ENCODE data around the gene NEAT1. TPM values are rescaled to one million over a fixed set of nuclear protein-coding genes. Genes with fewer than 3 reads are reported as not detected.

NEAT1 gene
- total RNA-seq, 1 experiment from 2014 or later: 938 TPM

DNA sequence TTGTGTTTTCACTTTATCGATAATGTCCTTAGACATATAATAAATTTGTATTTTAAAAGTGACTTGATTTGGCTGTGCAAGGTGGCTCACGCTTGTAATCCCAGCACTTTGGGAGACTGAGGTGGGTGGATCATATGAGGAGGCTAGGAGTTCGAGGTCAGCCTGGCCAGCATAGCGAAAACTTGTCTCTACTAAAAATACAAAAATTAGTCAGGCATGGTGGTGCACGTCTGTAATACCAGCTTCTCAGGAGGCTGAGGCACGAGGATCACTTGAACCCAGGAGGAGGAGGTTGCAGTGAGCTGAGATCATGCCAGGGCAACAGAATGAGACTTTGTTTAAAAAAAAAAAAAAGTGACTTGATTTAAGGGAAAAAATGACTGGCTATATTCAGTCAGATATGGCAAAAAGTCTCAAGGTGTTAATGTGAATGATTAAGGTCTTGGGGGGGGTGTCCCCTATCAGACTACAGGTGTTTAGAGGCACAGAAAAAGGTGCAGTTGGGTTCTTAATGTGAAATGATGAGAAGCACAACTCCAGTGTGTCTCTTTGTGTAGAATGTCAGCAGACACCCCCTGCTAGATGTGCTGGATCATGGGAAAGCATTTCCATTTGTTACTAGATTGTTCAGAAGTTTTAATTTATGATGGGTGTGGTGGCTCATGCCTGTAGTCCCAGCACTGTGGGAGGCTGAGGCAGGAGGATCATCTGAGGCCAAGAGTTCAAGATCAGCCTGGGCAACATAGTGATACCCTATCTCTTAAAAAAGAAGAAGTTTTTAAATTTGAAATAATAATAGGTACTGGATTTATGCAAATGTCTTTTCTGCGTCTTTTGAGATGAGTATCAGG, 17.0 kb downstream of the NEAT1 start:
- Histone ChIP-seq H3K79me2 (ENCODE audit: low read depth) (peaks cover 81% of the 10 kb centered on the region), H3K4me2 (no peak overlapping the region), H3K9me3 (ENCODE audit: insufficient read depth, low read depth) (no peaks in the 10 kb centered on the region), H3K9me2 (ENCODE audit: insufficient read depth) (no peaks in the 10 kb centered on the region), H3K27ac (peak overlapping the region; percentile 7), H3K27me3 (ENCODE audit: insufficient read depth, low read depth) (no peaks in the 10 kb centered on the region), H3K4me3 (no peak overlapping the region), H3K4me1 (replicated peaks; ENCODE audit: insufficient read depth) (peaks cover 50% of the 10 kb centered on the region), H3F3A (ENCODE audit: insufficient read depth, low read depth) (peaks cover 98% of the 10 kb centered on the region), H2AFZ (no peak overlapping the region), H3K36me3 (ENCODE audit: low read depth) (peaks cover 54% of the 10 kb centered on the region), H4K20me1 (ENCODE audit: insufficient read depth) (peaks cover 85% of the 10 kb centered on the region)
- peak in 1 of 2 experiments; percentile 13 for DNase-seq
- intact Hi-C loops (cut with micrococcal nuclease; ENCODE audit: unreplicated experiment): no loop called here
- TSS peak; percentile 7 for BruUV-seq (replicated peaks)
- TF ChIP-seq, protein P1, sequence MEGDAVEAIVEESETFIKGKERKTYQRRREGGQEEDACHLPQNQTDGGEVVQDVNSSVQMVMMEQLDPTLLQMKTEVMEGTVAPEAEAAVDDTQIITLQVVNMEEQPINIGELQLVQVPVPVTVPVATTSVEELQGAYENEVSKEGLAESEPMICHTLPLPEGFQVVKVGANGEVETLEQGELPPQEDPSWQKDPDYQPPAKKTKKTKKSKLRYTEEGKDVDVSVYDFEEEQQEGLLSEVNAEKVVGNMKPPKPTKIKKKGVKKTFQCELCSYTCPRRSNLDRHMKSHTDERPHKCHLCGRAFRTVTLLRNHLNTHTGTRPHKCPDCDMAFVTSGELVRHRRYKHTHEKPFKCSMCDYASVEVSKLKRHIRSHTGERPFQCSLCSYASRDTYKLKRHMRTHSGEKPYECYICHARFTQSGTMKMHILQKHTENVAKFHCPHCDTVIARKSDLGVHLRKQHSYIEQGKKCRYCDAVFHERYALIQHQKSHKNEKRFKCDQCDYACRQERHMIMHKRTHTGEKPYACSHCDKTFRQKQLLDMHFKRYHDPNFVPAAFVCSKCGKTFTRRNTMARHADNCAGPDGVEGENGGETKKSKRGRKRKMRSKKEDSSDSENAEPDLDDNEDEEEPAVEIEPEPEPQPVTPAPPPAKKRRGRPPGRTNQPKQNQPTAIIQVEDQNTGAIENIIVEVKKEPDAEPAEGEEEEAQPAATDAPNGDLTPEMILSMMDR (conservative IDR thresholded peaks at IDR 0.05): no peak
- no peak for TF ChIP-seq EZH2 (IDR thresholded peaks at IDR 0.05; ENCODE audit: low read depth)
- CTCF ChIA-PET: interaction anchor here (0.6 kb wide), 1 partner anchor 72 kb away, joined by 3 read pairs; no protein-coding TSS in a partner anchor
- POLR2A ChIA-PET (ENCODE audit: unreplicated experiment): interaction anchor here (0.5 to 0.7 kb wide), 2 partner anchors 9 to 35 kb away, joined by 3 to 18 read pairs; no protein-coding TSS in a partner anchor

DNA sequence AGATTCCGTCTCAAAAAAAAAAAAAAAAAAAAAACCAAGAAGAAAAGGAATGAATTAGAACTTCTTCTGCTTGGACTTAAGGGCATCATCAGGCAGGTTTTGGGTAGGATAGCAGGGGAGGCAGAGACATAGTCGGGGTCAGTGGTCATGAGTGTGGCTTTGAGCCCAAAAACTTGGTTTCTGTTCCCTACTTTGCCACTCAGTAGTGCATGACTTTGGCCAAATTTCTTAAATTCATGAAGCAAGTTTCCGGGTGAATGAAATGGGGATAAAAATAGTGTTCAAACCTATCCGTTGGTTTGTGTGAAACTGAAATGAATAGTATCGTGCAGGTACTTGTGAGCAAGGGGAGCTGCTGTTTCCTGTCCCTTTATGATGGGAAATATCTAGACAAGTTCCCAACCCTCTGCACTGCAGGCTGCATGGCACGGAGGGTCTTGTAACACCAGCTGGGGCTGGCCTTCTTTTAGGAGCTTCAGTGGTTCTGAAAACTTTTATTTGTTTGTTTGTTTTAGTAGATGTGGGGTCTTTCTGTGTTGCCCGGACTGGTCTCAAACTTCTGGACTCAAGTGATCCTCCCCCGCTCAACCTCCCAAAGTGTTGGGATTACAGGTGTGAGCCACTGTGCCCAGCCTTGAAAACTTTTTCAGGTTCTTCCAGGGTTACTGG, 18.4 kb downstream of the NEAT1 start:
- H3K36me3 ChIP-seq (ENCODE audit: low read depth): peaks cover 43% of the 10 kb centered on the region
- no peaks in the 10 kb centered on the region for H3K9me3 ChIP-seq (ENCODE audit: insufficient read depth, low read depth)
- no peak overlapping the region for H3K4me3 ChIP-seq
- H3K9me2 ChIP-seq (ENCODE audit: insufficient read depth): no peaks in the 10 kb centered on the region
- H3K4me1 ChIP-seq (replicated peaks; ENCODE audit: insufficient read depth): peaks cover 50% of the 10 kb centered on the region
- TF ChIP-seq EZH2 (IDR thresholded peaks at IDR 0.05; ENCODE audit: low read depth): no peak
- TF ChIP-seq, protein P1 (conservative IDR thresholded peaks at IDR 0.05): no peak
- H3K27me3 ChIP-seq (ENCODE audit: insufficient read depth, low read depth): no peaks in the 10 kb centered on the region
- intact Hi-C loops (cut with micrococcal nuclease; ENCODE audit: unreplicated experiment): no loop called here
- peaks cover 98% of the 10 kb centered on the region for H3F3A ChIP-seq (ENCODE audit: insufficient read depth, low read depth)
- ChIA-PET CTCF (no interaction called here), POLR2A (ENCODE audit: unreplicated experiment) (interaction anchor here (0.6 to 0.7 kb wide), 2 partner anchors 18 to 444 kb away, joined by 4 to 6 read pairs; partner anchors contain the start of gene NEAT1)
- peak; percentile 22 to 35 for DNase-seq
- H3K27ac ChIP-seq: peak overlapping the region; percentile 64
- H4K20me1 ChIP-seq (ENCODE audit: insufficient read depth): peaks cover 76% of the 10 kb centered on the region
- H2AFZ ChIP-seq: no peak overlapping the region
- peak overlapping the region; percentile 10; the same call in 1 of the 2 replicates for H3K4me2 ChIP-seq
- peaks cover 66% of the 10 kb centered on the region for H3K79me2 ChIP-seq (ENCODE audit: low read depth)
- BruUV-seq (replicated peaks): no TSS peak

DNA sequence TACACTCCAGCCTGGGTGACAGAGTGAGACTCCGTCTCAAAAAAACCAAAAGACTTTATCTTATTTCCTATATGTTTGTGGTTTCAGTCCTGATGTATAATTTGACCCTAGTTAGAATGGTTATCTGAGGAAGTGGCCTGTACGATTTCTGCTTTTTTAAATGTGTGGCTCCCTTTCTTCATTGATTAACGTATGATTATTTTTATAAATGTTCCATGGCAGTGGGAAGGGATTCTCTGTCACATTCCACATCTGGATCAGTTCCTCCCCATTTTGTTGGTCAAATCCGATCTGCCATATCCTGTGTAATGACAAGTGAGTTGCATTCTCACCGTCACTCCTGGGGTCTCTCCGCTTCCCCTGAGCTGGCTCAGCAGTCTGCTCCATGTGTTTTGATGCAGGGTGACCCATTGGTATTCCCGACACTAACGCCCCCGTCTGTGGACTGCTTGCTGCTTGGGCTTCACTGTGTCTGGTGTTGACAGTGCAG, 20.3 kb downstream of the NEAT1 start:
- Histone ChIP-seq H3F3A (ENCODE audit: insufficient read depth, low read depth) (peaks cover 100% of the 10 kb centered on the region), H3K36me3 (ENCODE audit: low read depth) (peaks cover 28% of the 10 kb centered on the region), H3K4me3 (no peak overlapping the region), H3K27ac (peak overlapping the region; percentile 64), H3K9me2 (ENCODE audit: insufficient read depth) (no peaks in the 10 kb centered on the region), H3K79me2 (ENCODE audit: low read depth) (peaks cover 50% of the 10 kb centered on the region), H3K4me2 (peak overlapping the region; percentile 49; the same call in 1 of the 2 replicates), H3K4me1 (replicated peaks; ENCODE audit: insufficient read depth) (peaks cover 50% of the 10 kb centered on the region), H3K9me3 (ENCODE audit: insufficient read depth, low read depth) (no peaks in the 10 kb centered on the region), H2AFZ (no peak overlapping the region), H3K27me3 (ENCODE audit: insufficient read depth, low read depth) (no peaks in the 10 kb centered on the region), H4K20me1 (ENCODE audit: insufficient read depth) (peaks cover 60% of the 10 kb centered on the region)
- TF ChIP-seq, protein P1 (conservative IDR thresholded peaks at IDR 0.05): no peak
- no peak for TF ChIP-seq EZH2 (IDR thresholded peaks at IDR 0.05; ENCODE audit: low read depth)
- no TSS peak for BruUV-seq (replicated peaks)
- intact Hi-C loops (cut with micrococcal nuclease; ENCODE audit: unreplicated experiment): loop anchor here (2.0 kb wide), 2 partner anchors 14 to 66 kb away; no protein-coding TSS in a partner anchor
- DNase-seq: no peak
- ChIA-PET CTCF (no interaction called here), POLR2A (ENCODE audit: unreplicated experiment) (interaction anchor here (0.6 to 0.8 kb wide), 3 partner anchors 16 to 26 kb away, joined by 5 to 13 read pairs (median 6); partner anchors contain the start of gene NEAT1)
